Type B pancreatic cell (in vitro differentiated cells): ENCODE results near the gene LEMD2. TPM values are rescaled to one million over a fixed set of nuclear protein-coding genes. Genes with fewer than 3 reads are reported as not detected.

Source experiments
- DNase-seq: peaks from one replicate; pipeline ENCODE4 v3.0.0; 2021; ENCODE audit warnings: mixed read lengths; ENCODE audit not compliant: unreplicated experiment; ENCODE audit errors: extremely low spot score
- H3K27ac Mint-ChIP-seq: 2 replicates; pipeline ENCODE4 v1.8.0; 2021; ENCODE audit warnings: mild to moderate bottlenecking, mixed read lengths
- H3K27me3 Mint-ChIP-seq: 2 replicates; pipeline ENCODE4 v1.8.0; 2021; ENCODE audit warnings: mixed read lengths
- H3K36me3 Mint-ChIP-seq: 2 replicates; pipeline ENCODE4 v1.8.0; 2021; ENCODE audit warnings: mixed read lengths
- H3K4me1 Mint-ChIP-seq: one replicate; pipeline ENCODE4 v1.8.0; 2021; ENCODE audit warnings: mixed read lengths; ENCODE audit not compliant: unreplicated experiment
- H3K4me3 Mint-ChIP-seq: 2 replicates; pipeline ENCODE4 v1.8.0; 2021; ENCODE audit warnings: mild to moderate bottlenecking, mixed read lengths
- H3K9me3 Mint-ChIP-seq: 2 replicates; pipeline ENCODE4 v1.8.0; 2021; ENCODE audit warnings: mixed read lengths
- total RNA-seq: library from RNA; stranded (reverse); gene quantifications from 2 replicates; pipeline ENCODE4 v1.2.1, GENCODE V29; 2021; ENCODE audit warnings: low replicate concordance
- TF ChIP-seq, protein P1 (sequence below): fragments of 200-600 bp; sonication (generic); conservative IDR thresholded peaks from 2 replicates; pipeline ENCODE4 v1.5.0; 2021; ENCODE audit warnings: antibody characterized with exemption, mild to moderate bottlenecking

The LEMD2 gene
- total RNA-seq, 1 donor from 2014 or later = 64.7 TPM

DNA sequence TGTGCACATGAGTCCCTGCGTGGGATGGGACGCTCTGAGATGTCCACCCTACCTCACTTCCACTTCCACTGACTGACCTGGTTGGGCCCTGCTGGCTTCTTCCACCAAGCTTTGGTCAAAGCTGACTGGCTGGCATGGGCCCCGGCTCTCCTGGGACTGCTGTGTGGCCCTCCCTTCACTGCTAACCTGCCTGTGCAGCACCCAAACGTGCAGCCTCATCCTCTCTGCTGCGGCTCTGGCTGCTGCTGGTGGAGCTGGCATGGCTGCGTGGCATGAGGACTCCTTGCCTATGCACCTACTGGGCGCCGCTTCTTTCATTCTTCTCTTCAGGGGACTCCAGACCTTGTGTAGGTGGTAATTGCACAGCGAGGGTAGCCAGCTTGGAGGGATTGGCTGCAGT is 23.6 kb downstream of the LEMD2 start:
- Mint-ChIP-seq H3K36me3 (no peaks in the 10 kb centered on the region), H3K27ac (no peak overlapping the region), H3K9me3 (no peaks in the 10 kb centered on the region), H3K27me3 (peaks cover 5% of the 10 kb centered on the region), H3K4me3 (no peak overlapping the region), H3K4me1 (peaks cover 23% of the 10 kb centered on the region)
- no peak for DNase-seq
- TF ChIP-seq, protein P1, sequence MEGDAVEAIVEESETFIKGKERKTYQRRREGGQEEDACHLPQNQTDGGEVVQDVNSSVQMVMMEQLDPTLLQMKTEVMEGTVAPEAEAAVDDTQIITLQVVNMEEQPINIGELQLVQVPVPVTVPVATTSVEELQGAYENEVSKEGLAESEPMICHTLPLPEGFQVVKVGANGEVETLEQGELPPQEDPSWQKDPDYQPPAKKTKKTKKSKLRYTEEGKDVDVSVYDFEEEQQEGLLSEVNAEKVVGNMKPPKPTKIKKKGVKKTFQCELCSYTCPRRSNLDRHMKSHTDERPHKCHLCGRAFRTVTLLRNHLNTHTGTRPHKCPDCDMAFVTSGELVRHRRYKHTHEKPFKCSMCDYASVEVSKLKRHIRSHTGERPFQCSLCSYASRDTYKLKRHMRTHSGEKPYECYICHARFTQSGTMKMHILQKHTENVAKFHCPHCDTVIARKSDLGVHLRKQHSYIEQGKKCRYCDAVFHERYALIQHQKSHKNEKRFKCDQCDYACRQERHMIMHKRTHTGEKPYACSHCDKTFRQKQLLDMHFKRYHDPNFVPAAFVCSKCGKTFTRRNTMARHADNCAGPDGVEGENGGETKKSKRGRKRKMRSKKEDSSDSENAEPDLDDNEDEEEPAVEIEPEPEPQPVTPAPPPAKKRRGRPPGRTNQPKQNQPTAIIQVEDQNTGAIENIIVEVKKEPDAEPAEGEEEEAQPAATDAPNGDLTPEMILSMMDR = no peak

DNA sequence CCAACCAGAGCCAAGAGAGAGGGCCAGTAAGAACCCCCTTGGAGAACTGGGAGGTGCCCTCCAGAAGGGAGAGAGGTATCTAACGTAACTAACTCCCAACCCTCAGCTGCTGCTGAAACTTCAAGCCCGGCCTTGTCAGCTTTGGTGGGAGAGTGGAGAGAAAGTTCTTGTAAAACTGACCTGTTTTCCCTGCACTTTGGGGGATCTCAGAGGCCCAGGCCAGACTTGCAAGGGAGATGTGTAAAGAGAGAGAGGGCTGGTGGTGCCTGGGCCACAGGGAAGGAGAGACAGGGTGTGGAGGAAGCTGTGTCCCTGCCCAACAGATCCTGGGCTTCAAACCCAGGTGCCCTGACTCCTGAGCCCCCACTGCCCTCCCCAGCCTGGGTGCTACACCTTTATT is 24.9 kb downstream of the LEMD2 start:
- no peak for DNase-seq
- no peaks in the 10 kb centered on the region for H3K36me3 Mint-ChIP-seq
- TF ChIP-seq, protein P1 = no peak
- H3K4me1 Mint-ChIP-seq = peaks cover 18% of the 10 kb centered on the region
- H3K27ac Mint-ChIP-seq = no peak overlapping the region
- no peak overlapping the region for H3K4me3 Mint-ChIP-seq
- peaks cover 5% of the 10 kb centered on the region for H3K27me3 Mint-ChIP-seq
- no peaks in the 10 kb centered on the region for H3K9me3 Mint-ChIP-seq

DNA sequence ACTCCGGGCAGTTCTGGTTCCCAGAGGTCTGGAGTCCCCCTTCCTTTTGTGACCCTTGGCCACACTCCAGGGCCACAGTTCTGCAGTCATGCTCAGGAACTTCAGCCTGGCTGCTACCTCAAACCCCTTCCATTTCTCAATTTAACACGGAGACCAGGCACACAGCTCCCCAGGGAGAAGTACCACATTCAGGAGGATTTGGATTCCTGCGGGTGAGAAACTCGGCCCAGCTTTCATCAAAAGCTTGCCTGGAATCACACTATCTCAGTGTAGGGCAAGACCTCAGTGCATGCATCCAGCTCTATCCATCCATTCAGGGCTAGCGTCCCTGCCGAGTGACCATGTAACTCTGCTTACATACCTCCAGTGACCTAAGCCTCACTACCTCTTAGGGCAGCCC is 25.4 kb downstream of the LEMD2 start:
- H3K4me1 Mint-ChIP-seq = peaks cover 15% of the 10 kb centered on the region
- no peaks in the 10 kb centered on the region for H3K9me3 Mint-ChIP-seq
- no peak overlapping the region for H3K27ac Mint-ChIP-seq
- DNase-seq = no peak
- no peaks in the 10 kb centered on the region for H3K36me3 Mint-ChIP-seq
- TF ChIP-seq, protein P1 = no peak
- no peak overlapping the region for H3K4me3 Mint-ChIP-seq
- H3K27me3 Mint-ChIP-seq = peaks cover 2% of the 10 kb centered on the region

DNA sequence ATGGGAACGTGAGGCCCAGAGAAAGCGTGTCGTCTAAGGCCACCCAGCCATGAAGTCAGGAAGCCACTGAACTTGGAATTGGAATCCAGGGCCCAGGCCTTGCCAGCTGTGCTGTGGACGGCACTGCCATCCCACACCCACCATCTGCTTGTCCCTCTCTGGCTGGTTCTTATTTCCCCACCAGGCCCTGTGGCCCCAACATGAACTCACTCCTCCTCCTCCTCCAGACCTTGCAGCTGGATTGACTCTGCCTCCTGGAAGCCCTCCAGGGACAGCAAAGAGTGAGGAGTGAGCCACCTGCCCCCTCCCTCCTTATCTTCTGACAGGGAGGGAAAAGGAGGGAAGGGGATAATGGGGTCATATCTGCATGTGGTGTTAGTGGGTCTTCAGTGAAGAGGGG is 26.2 kb downstream of the LEMD2 start:
- H3K4me1 Mint-ChIP-seq = peaks cover 13% of the 10 kb centered on the region
- TF ChIP-seq, protein P1 = no peak
- no peak for DNase-seq
- no peak overlapping the region for H3K27ac Mint-ChIP-seq
- no peak overlapping the region for H3K4me3 Mint-ChIP-seq
- H3K9me3 Mint-ChIP-seq = no peaks in the 10 kb centered on the region
- no peaks in the 10 kb centered on the region for H3K27me3 Mint-ChIP-seq
- no peaks in the 10 kb centered on the region for H3K36me3 Mint-ChIP-seq

DNA sequence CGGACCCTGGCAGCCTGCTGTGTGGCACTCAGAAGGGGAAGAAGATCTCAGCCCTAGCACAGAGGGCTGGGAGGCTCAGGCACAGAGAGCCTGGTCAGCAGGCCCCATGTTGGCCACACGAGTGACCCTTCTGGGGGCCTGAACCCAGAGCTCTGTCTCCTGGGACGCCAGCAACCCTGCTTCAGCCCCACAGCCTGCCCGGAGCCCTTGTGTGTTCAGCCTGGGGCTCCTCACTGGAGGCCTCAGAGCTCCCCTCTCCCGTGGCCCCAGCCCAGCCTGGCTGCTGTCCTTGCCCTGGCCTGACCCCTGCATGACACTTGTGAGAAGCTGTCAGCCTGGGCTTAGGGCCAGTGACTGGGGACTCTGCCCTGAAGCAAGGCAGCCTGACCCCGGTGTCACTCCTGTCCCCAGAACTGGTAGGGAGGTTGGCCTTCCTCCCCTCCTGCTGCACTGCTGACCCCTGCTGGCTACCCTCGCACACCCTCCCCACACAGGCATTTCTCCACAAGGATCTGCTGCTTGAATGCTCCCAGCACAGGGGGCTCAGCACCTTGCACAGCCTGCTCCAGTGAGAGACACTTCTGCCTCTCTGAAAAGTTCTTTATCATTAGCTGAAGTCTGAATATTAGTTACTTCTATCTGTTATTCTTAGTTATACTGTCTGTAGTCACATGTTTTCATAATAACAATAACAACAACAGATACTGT is 26.9 kb downstream of the LEMD2 start:
- Mint-ChIP-seq H3K27me3 (no peaks in the 10 kb centered on the region), H3K4me1 (peaks cover 13% of the 10 kb centered on the region), H3K9me3 (no peaks in the 10 kb centered on the region), H3K36me3 (no peaks in the 10 kb centered on the region), H3K4me3 (no peak overlapping the region), H3K27ac (no peak overlapping the region)
- no peak for DNase-seq
- TF ChIP-seq, protein P1 = peak; percentile 69

DNA sequence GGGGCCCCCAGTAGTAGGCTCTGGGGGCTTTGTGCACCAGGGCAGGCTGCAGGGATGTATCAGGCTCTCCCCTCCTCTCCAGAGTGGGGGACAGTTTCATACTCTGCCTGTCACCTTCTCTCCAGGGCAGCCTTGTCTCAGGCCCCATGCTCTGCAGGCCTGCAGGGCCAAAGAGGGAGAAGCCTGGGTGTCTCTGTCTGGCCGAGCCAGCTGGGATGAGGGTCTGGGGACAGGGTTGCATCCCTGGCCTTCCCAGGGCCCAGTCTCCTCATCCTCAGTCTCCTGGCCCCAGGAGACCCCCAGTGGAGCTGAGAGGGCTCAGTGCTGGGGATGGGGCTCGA is 27.4 kb downstream of the LEMD2 start:
- H3K36me3 Mint-ChIP-seq = no peaks in the 10 kb centered on the region
- H3K27me3 Mint-ChIP-seq = no peaks in the 10 kb centered on the region
- no peak overlapping the region for H3K27ac Mint-ChIP-seq
- TF ChIP-seq, protein P1 = no peak
- H3K9me3 Mint-ChIP-seq = no peaks in the 10 kb centered on the region
- H3K4me3 Mint-ChIP-seq = no peak overlapping the region
- DNase-seq = no peak
- peaks cover 13% of the 10 kb centered on the region for H3K4me1 Mint-ChIP-seq
